GM19043 (cell line): Measurements from ENCODE around the gene LYPD5.
A peak's percentile ranks its signal among the peaks of the same experiment; 100 is the strongest.

Experiments
- ATAC-seq: cut with Tn5 transposase; IDR thresholded peaks from one replicate; pipeline ENCODE4 v1.9.1; 2021; ENCODE audit warnings: low read depth; ENCODE audit not compliant: unreplicated experiment

LYPD5 gene

GRCh38 chr19:43755256-43755801 lies 46.9 kb downstream of the LYPD5 start:
- ATAC-seq = no peak

- ATAC-seq = peak; percentile 48
These were observed 47.6 kb downstream of the LYPD5 start, which contains the start of gene SMG9 for GRCh38 chr19:43754503-43755255. Gene SMG9, minus strand, starts transcription at chr19:43754962. Its CDS starts 4,221 bp downstream, at chr19:43750741.

- no peak for ATAC-seq
These were observed 48.1 kb downstream of the LYPD5 start for GRCh38 chr19:43754253-43754502.

GRCh38 chr19:43752287-43752875 lies 49.9 kb downstream of the LYPD5 start:
- no peak for ATAC-seq

GRCh38 chr19:43751466-43752220 lies 50.6 kb downstream of the LYPD5 start:
- no peak for ATAC-seq

GRCh38 chr19:43749898-43750297 lies 52.3 kb downstream of the LYPD5 start:
- ATAC-seq = no peak

- ATAC-seq = no peak
These were observed 53.1 kb downstream of the LYPD5 start for GRCh38 chr19:43749152-43749551.

- no peak for ATAC-seq
These were observed 53.6 kb downstream of the LYPD5 start for GRCh38 chr19:43748685-43749084.

GRCh38 chr19:43748205-43748594 lies 54.0 kb downstream of the LYPD5 start:
- ATAC-seq = no peak

- ATAC-seq = no peak
These were observed 54.6 kb downstream of the LYPD5 start for GRCh38 chr19:43747557-43748204.
